ENCODE data around the gene MYH7.

DNA sequence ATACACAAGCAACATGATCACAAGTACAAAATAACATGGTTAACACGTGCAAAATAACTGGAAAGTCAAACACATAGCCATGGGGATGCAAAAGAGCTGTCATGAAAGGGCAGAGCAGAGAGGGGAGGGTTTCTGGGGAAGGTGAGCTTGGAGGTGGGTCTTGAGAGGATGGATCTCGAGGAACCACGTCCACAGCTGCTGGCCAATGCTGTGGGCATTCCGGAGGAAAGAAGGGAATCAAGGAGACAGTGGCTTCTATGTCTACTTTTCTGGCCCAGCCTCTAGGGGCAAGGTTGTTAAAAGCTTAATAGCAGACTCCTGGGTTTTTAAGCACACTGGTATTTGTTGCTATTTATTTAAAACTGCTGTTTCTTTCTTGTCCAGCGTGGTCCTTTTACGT, 8.4 kb upstream of the MYH7 start:
- TF ChIP-seq, protein P1, sequence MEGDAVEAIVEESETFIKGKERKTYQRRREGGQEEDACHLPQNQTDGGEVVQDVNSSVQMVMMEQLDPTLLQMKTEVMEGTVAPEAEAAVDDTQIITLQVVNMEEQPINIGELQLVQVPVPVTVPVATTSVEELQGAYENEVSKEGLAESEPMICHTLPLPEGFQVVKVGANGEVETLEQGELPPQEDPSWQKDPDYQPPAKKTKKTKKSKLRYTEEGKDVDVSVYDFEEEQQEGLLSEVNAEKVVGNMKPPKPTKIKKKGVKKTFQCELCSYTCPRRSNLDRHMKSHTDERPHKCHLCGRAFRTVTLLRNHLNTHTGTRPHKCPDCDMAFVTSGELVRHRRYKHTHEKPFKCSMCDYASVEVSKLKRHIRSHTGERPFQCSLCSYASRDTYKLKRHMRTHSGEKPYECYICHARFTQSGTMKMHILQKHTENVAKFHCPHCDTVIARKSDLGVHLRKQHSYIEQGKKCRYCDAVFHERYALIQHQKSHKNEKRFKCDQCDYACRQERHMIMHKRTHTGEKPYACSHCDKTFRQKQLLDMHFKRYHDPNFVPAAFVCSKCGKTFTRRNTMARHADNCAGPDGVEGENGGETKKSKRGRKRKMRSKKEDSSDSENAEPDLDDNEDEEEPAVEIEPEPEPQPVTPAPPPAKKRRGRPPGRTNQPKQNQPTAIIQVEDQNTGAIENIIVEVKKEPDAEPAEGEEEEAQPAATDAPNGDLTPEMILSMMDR (IDR thresholded peaks at IDR 0.05): no peak
- no peak for TF ChIP-seq POLR2A (IDR thresholded peaks at IDR 0.05)

Measured in thyroid gland (tissue), 4 donors.